WTC11 (cell line): ENCODE data around the gene ZBTB20. TPM values are rescaled to one million over a fixed set of nuclear protein-coding genes. Genes with fewer than 3 reads are reported as not detected.

Source experiments
- ATAC-seq: fragments of 200-7000 bp; cut with Tn5 transposase; 2 replicates; pipeline ENCODE4 v1.10.0; 2021; ENCODE audit warnings: mild to moderate bottlenecking, moderate library complexity
- CTCF ChIA-PET: fragments of 300-600 bp; sonication (Branson Sonifier 250); formaldehyde crosslinking; loops from one replicate; lab custom pipeline; 2021; ENCODE audit warnings: antibody characterized with exemption; lab: Charles Lee
- POLR2A ChIA-PET: fragments of 350-600 bp; sonication (Branson Sonifier 250); formaldehyde crosslinking; loops from one replicate; lab custom pipeline; 2021; ENCODE audit warnings: antibody characterized with exemption; lab: Charles Lee
- DNase-seq: peaks from one replicate; pipeline ENCODE4 v3.0.0; 2021; ENCODE audit warnings: low spot score
- H3K27ac Mint-ChIP-seq: 2 replicates; pipeline ENCODE4 v1.8.0; 2021; ENCODE audit warnings: mixed read lengths
- H3K27me3 Mint-ChIP-seq: 2 replicates; pipeline ENCODE4 v1.8.0; 2021; ENCODE audit warnings: low read depth, mild to moderate bottlenecking, moderate library complexity, mixed read lengths
- H3K36me3 Mint-ChIP-seq: 2 replicates; pipeline ENCODE4 v1.8.0; 2021; ENCODE audit warnings: mixed read lengths
- H3K4me1 Mint-ChIP-seq: 2 replicates; pipeline ENCODE4 v1.8.0; 2022; ENCODE audit warnings: mixed read lengths
- H3K4me3 Mint-ChIP-seq: 2 replicates; pipeline ENCODE4 v1.8.0; 2021; ENCODE audit warnings: mild to moderate bottlenecking, moderate library complexity, mixed read lengths
- H3K9me3 Mint-ChIP-seq: 2 replicates; pipeline ENCODE4 v1.8.0; 2021; ENCODE audit warnings: mixed read lengths
- ATF1 ChIP-seq: sonication (generic); formaldehyde crosslinking; IDR thresholded peaks from 2 replicates; pipeline ENCODE4 v1.8.1; 2023; ENCODE audit warnings: mild to moderate bottlenecking, moderate library complexity, missing genetic modification reagents
- ATF2 ChIP-seq: sonication (generic); formaldehyde crosslinking; IDR thresholded peaks from 2 replicates; pipeline ENCODE4 v1.8.1; 2022; ENCODE audit warnings: low read depth, missing genetic modification reagents, borderline replicate concordance
- E2F4 ChIP-seq: sonication (generic); formaldehyde crosslinking; IDR thresholded peaks from 2 replicates; pipeline ENCODE4 v1.8.1; 2022; ENCODE audit warnings: low read depth, mild to moderate bottlenecking, moderate library complexity, missing genetic modification reagents, borderline replicate concordance
- ELF4 ChIP-seq: sonication (generic); formaldehyde crosslinking; IDR thresholded peaks from 2 replicates; pipeline ENCODE4 v1.8.1; 2022; ENCODE audit warnings: low read depth, mild to moderate bottlenecking, moderate library complexity, missing genetic modification reagents
- ESRRA ChIP-seq: sonication (generic); formaldehyde crosslinking; IDR thresholded peaks from 2 replicates; pipeline ENCODE4 v1.8.1; 2022; ENCODE audit warnings: mild to moderate bottlenecking, missing genetic modification reagents, borderline replicate concordance
- FOXJ3 ChIP-seq: sonication (generic); formaldehyde crosslinking; IDR thresholded peaks from 2 replicates; pipeline ENCODE4 v1.9.0; 2021; ENCODE audit warnings: missing genetic modification reagents, mild to moderate bottlenecking, borderline replicate concordance
- HMGA2 ChIP-seq: fragments of 250-450 bp; sonication (Bioruptor Pico); IDR thresholded peaks from 2 replicates; pipeline ENCODE4 v1.4.0; 2021; ENCODE audit warnings: mild to moderate bottlenecking, moderate library complexity
- JUN ChIP-seq: sonication (generic); formaldehyde crosslinking; IDR thresholded peaks from 2 replicates; pipeline ENCODE4 v1.8.0; 2023; ENCODE audit warnings: mild to moderate bottlenecking, missing genetic modification reagents
- MLX ChIP-seq: sonication (generic); formaldehyde crosslinking; IDR thresholded peaks from 2 replicates; pipeline ENCODE4 v1.8.1; 2023; ENCODE audit warnings: mild to moderate bottlenecking, missing genetic modification reagents, moderate library complexity
- MXD4 ChIP-seq: fragments of 250-450 bp; sonication (Bioruptor Pico); IDR thresholded peaks from 2 replicates; pipeline ENCODE4 v1.8.0; 2021; ENCODE audit warnings: mild to moderate bottlenecking, moderate library complexity, borderline replicate concordance
- NFATC4 ChIP-seq: fragments of 250-450 bp; sonication (Bioruptor Pico); IDR thresholded peaks from 2 replicates; pipeline ENCODE4 v1.9.0; 2021; ENCODE audit warnings: mild to moderate bottlenecking
- NR1H2 ChIP-seq: sonication (generic); formaldehyde crosslinking; IDR thresholded peaks from 2 replicates; pipeline ENCODE4 v1.9.0; 2021; ENCODE audit warnings: mild to moderate bottlenecking, moderate library complexity, missing genetic modification reagents
- NR3C1 ChIP-seq: sonication (generic); formaldehyde crosslinking; conservative IDR thresholded peaks from 2 replicates; pipeline ENCODE4 v1.8.1; 2023; ENCODE audit warnings: low read depth, mild to moderate bottlenecking, missing genetic modification reagents
- PRDM15 ChIP-seq: sonication (generic); formaldehyde crosslinking; IDR thresholded peaks from 2 replicates; pipeline ENCODE4 v1.8.0; 2022; ENCODE audit warnings: missing genetic modification reagents
- RORB ChIP-seq: fragments of 250-450 bp; sonication (Bioruptor Pico); IDR thresholded peaks from 2 replicates; pipeline ENCODE4 v1.9.0; 2021; ENCODE audit warnings: mild to moderate bottlenecking
- SMAD4 ChIP-seq: sonication (generic); formaldehyde crosslinking; IDR thresholded peaks from 2 replicates; pipeline ENCODE4 v1.8.0; 2022; ENCODE audit warnings: mild to moderate bottlenecking, missing genetic modification reagents
- TCF7 ChIP-seq: sonication (generic); formaldehyde crosslinking; IDR thresholded peaks from 2 replicates; pipeline ENCODE4 v1.8.0; 2022; ENCODE audit warnings: mild to moderate bottlenecking, low read depth, missing genetic modification reagents, moderate library complexity
- ZBTB21 ChIP-seq: sonication (generic); formaldehyde crosslinking; IDR thresholded peaks from 2 replicates; pipeline ENCODE4 v1.8.1; 2023; ENCODE audit warnings: mild to moderate bottlenecking, missing genetic modification reagents, borderline replicate concordance
- ZNF232 ChIP-seq: sonication (generic); formaldehyde crosslinking; IDR thresholded peaks from 2 replicates; pipeline ENCODE4 v1.8.0; 2022; ENCODE audit warnings: mild to moderate bottlenecking, missing genetic modification reagents
- ZNF263 ChIP-seq: sonication (generic); formaldehyde crosslinking; IDR thresholded peaks from 2 replicates; pipeline ENCODE4 v1.8.1; 2022; ENCODE audit warnings: low read depth, mild to moderate bottlenecking, moderate library complexity, missing genetic modification reagents
- ZNF416 ChIP-seq: fragments of 250-450 bp; sonication (Bioruptor Pico); IDR thresholded peaks from 2 replicates; pipeline ENCODE4 v1.9.0; 2021; ENCODE audit warnings: mild to moderate bottlenecking, inconsistent platforms
- ZNF425 ChIP-seq: fragments of 250-450 bp; sonication (Bioruptor Pico); conservative IDR thresholded peaks from 2 replicates; pipeline ENCODE4 v1.9.0; 2021; ENCODE audit warnings: mild to moderate bottlenecking
- ZNF671 ChIP-seq: fragments of 250-450 bp; sonication (Bioruptor Pico); IDR thresholded peaks from 2 replicates; pipeline ENCODE4 v1.8.0; 2021; ENCODE audit warnings: mild to moderate bottlenecking
- ZSCAN18 ChIP-seq: fragments of 250-450 bp; sonication (Bioruptor Pico); IDR thresholded peaks from 2 replicates; pipeline ENCODE4 v2.1.2; 2022; ENCODE audit warnings: mild to moderate bottlenecking, moderate library complexity
- total RNA-seq: library from RNA; stranded (reverse); gene quantifications from 3 replicates; pipeline ENCODE4 v1.2.3, GENCODE V29; 2021

ZBTB20 gene
- total RNA-seq, 1 experiment from 2014 or later: 1.5 TPM

- CTCF ChIA-PET: no interaction called here
- POLR2A ChIA-PET: no interaction called here
- Mint-ChIP-seq H3K27ac (no peak overlapping the region), H3K4me1 (no peaks in the 10 kb centered on the region), H3K27me3 (no peaks in the 10 kb centered on the region; the same call in 1 of the 2 replicates), H3K4me3 (no peak overlapping the region), H3K9me3 (no peaks in the 10 kb centered on the region; the same call in 1 of the 2 replicates), H3K36me3 (no peaks in the 10 kb centered on the region)
- DNase-seq (no peak), ATAC-seq (no peak)
- TF ChIP-seq SMAD4 (CRISPR knock-in tag): no peak
- TF ChIP-seq FOXJ3 (CRISPR knock-in tag): no peak
- TF ChIP-seq NR1H2 (CRISPR knock-in tag): no peak
- no peak for TF ChIP-seq NR3C1 (CRISPR knock-in tag)
- TF ChIP-seq TCF7 (CRISPR knock-in tag): no peak
Measured at GRCh38 chr3:114985776-114986175, 161.3 kb downstream of the ZBTB20 start.

- H3K27ac Mint-ChIP-seq: no peak overlapping the region
- no peaks in the 10 kb centered on the region for H3K4me1 Mint-ChIP-seq
- ChIA-PET CTCF (no interaction called here), POLR2A (no interaction called here)
- H3K4me3 Mint-ChIP-seq: no peak overlapping the region
- DNase-seq (no peak), ATAC-seq (no peak)
- TF ChIP-seq ATF1 (CRISPR knock-in tag) (no peak), HMGA2 (CRISPR knock-in tag) (no peak), MLX (CRISPR knock-in tag) (no peak), ZBTB21 (CRISPR knock-in tag) (no peak), ELF4 (CRISPR knock-in tag) (no peak), ATF2 (CRISPR knock-in tag) (no peak), ZNF671 (no peak), E2F4 (CRISPR knock-in tag) (no peak), RORB (CRISPR knock-in tag) (no peak), ZNF232 (no peak), PRDM15 (no peak), ZNF263 (CRISPR knock-in tag) (no peak), ZNF416 (CRISPR knock-in tag) (no peak)
- no peaks in the 10 kb centered on the region for H3K9me3 Mint-ChIP-seq
- H3K36me3 Mint-ChIP-seq: no peaks in the 10 kb centered on the region
- H3K27me3 Mint-ChIP-seq: no peaks in the 10 kb centered on the region
Measured at GRCh38 chr3:114983248-114983647, 163.8 kb downstream of the ZBTB20 start.

GRCh38 chr3:114974387-114974786, 172.7 kb downstream of the ZBTB20 start:
- no peaks in the 10 kb centered on the region for H3K36me3 Mint-ChIP-seq
- H3K4me3 Mint-ChIP-seq: no peak overlapping the region
- no peaks in the 10 kb centered on the region for H3K9me3 Mint-ChIP-seq
- DNase-seq (no peak), ATAC-seq (no peak)
- H3K4me1 Mint-ChIP-seq: no peaks in the 10 kb centered on the region
- H3K27me3 Mint-ChIP-seq: no peaks in the 10 kb centered on the region
- ChIA-PET POLR2A (no interaction called here), CTCF (no interaction called here)
- H3K27ac Mint-ChIP-seq: no peak overlapping the region
- no peak for TF ChIP-seq SMAD4 (CRISPR knock-in tag)
- TF ChIP-seq ZSCAN18 (CRISPR knock-in tag): no peak
- TF ChIP-seq JUN (CRISPR knock-in tag): no peak
- no peak for TF ChIP-seq ESRRA (CRISPR knock-in tag)
- no peak for TF ChIP-seq MXD4 (CRISPR knock-in tag)
- no peak for TF ChIP-seq NFATC4 (CRISPR knock-in tag)
- no peak for TF ChIP-seq ZNF232
- no peak for TF ChIP-seq ZNF425 (CRISPR knock-in tag)
- TF ChIP-seq HMGA2 (CRISPR knock-in tag): no peak
- no peak for TF ChIP-seq NR1H2 (CRISPR knock-in tag)
